ENCODE results near the gene PPFIA2.

- no peak for TF ChIP-seq EZH2 (IDR thresholded peaks at IDR 0.05; ENCODE audit: low read depth)
- TF ChIP-seq, protein P1, sequence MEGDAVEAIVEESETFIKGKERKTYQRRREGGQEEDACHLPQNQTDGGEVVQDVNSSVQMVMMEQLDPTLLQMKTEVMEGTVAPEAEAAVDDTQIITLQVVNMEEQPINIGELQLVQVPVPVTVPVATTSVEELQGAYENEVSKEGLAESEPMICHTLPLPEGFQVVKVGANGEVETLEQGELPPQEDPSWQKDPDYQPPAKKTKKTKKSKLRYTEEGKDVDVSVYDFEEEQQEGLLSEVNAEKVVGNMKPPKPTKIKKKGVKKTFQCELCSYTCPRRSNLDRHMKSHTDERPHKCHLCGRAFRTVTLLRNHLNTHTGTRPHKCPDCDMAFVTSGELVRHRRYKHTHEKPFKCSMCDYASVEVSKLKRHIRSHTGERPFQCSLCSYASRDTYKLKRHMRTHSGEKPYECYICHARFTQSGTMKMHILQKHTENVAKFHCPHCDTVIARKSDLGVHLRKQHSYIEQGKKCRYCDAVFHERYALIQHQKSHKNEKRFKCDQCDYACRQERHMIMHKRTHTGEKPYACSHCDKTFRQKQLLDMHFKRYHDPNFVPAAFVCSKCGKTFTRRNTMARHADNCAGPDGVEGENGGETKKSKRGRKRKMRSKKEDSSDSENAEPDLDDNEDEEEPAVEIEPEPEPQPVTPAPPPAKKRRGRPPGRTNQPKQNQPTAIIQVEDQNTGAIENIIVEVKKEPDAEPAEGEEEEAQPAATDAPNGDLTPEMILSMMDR (conservative IDR thresholded peaks at IDR 0.05), result no peak
These were observed 266.9 kb downstream of the PPFIA2 start for GRCh38 chr12:81492131-81492720.

Measured in PC-9 (cell line).